HepG2 (cell line): ENCODE measurements around the gene CDK5R1. TPM values are rescaled to one million over a fixed set of nuclear protein-coding genes. Genes with fewer than 3 reads are reported as not detected.
A peak's percentile ranks its signal among the peaks of the same experiment; 100 is the strongest.

ENCODE experiments used
- GTF3A ChIP-seq: sonication (generic); formaldehyde crosslinking; conservative IDR thresholded peaks from 2 replicates; pipeline ENCODE4 v1.4.0; 2020; ENCODE audit warnings: mild to moderate bottlenecking, missing genetic modification reagents
- MBNL3 ChIP-seq: fragments of 250-450 bp; sonication (Bioruptor Pico); conservative IDR thresholded peaks from 2 replicates; pipeline ENCODE4 v1.8.0; 2022; ENCODE audit warnings: mild to moderate bottlenecking, inconsistent platforms
- NCOA5 ChIP-seq: sonication (generic); formaldehyde crosslinking; IDR thresholded peaks from 2 replicates; pipeline ENCODE4 v1.4.0; 2020; ENCODE audit warnings: missing genetic modification reagents
- NCOR1 ChIP-seq: fragments of 200-600 bp; sonication (generic); IDR thresholded peaks from 2 replicates; pipeline ENCODE4 v1.7.0; 2017; ENCODE audit warnings: antibody characterized with exemption, low read length, borderline replicate concordance
- PCBP2 ChIP-seq: fragments of 200-400 bp; formaldehyde crosslinking; optimal IDR thresholded peaks from 2 replicates; pipeline ENCODE3; 2018; ENCODE audit warnings: low read length, low read depth; ENCODE audit not compliant: poor library complexity, severe bottlenecking
- U2AF2 ChIP-seq: fragments of 200-400 bp; formaldehyde crosslinking; IDR thresholded peaks from 2 replicates; pipeline ENCODE4 v1.6.1; 2017; ENCODE audit warnings: low read depth, mild to moderate bottlenecking, low read length
- ZBTB38 ChIP-seq: sonication (generic); formaldehyde crosslinking; IDR thresholded peaks from 2 replicates; pipeline ENCODE4 v1.5.1; 2020; ENCODE audit warnings: mild to moderate bottlenecking, missing genetic modification reagents
- ZKSCAN8 ChIP-seq: IDR thresholded peaks from 2 replicates; pipeline ENCODE4 v1.6.1; 2016; ENCODE audit warnings: borderline replicate concordance, missing genetic modification reagents, missing compliant biosample characterization
- ZNF441 ChIP-seq: sonication (generic); formaldehyde crosslinking; IDR thresholded peaks from 2 replicates; pipeline ENCODE4 v1.7.0; 2021; ENCODE audit warnings: missing genetic modification reagents, borderline replicate concordance
- ZNF660 ChIP-seq: sonication (generic); formaldehyde crosslinking; IDR thresholded peaks from 2 replicates; pipeline ENCODE4 v1.5.1; 2020; ENCODE audit warnings: mild to moderate bottlenecking, low read depth, missing genetic modification reagents, borderline replicate concordance
- polyA plus RNA-seq, 8 experiments: library from polyadenylated mRNA; depleted of rRNA in 3 of 8; stranded (reverse) in 7 of 8; unstranded in 1 of 8; fragments of >200 nt; fragmentation: Illumina TruSeq in 4 of 8; extraction: Trizol in 4 of 8; gene quantifications; 2 replicates each; pipeline versions ENCODE4 v1.2.1 to v1.2.3, GENCODE V29; 2011 to 2016; ENCODE audit warnings: low read depth in 4 of 8, missing spikeins in 1 of 8, mixed read lengths in 1 of 8; ENCODE audit not compliant: insufficient read depth in 1 of 8
- total RNA-seq, 5 experiments: library from RNA; depleted of rRNA; stranded (reverse); fragments of >200 nt; fragmentation: Illumina TruSeq; extraction: Trizol; gene quantifications; 2 replicates each; pipeline ENCODE4 v1.2.3, GENCODE V29; 2016; ENCODE audit warnings: low read depth in 1 of 5
- TF ChIP-seq, protein P1 (sequence below): sonication (generic); formaldehyde crosslinking; IDR thresholded peaks from 2 replicates; pipeline ENCODE4 v1.5.0; 2020; ENCODE audit warnings: missing genetic modification reagents
- TF ChIP-seq, protein P2 (sequence below): sonication (generic); formaldehyde crosslinking; IDR thresholded peaks from 2 replicates; pipeline ENCODE4 v1.8.1; 2023; ENCODE audit warnings: mild to moderate bottlenecking, inconsistent platforms, moderate library complexity, missing genetic modification reagents, borderline replicate concordance
- TF ChIP-seq, protein P3 (sequence below): sonication (generic); formaldehyde crosslinking; IDR thresholded peaks from 2 replicates; pipeline ENCODE4 v1.4.0; 2020; ENCODE audit warnings: missing genetic modification reagents, borderline replicate concordance
- TF ChIP-seq, protein P4 (sequence below): sonication (generic); formaldehyde crosslinking; IDR thresholded peaks from 2 replicates; pipeline ENCODE4 v1.5.0; 2020; ENCODE audit warnings: mild to moderate bottlenecking, missing genetic modification reagents, borderline replicate concordance

CDK5R1 gene
- total and polyA plus RNA-seq, 2 of the 13 experiments (the other 11 are each of a cell fraction or from before 2014, with no cell fraction given), result 1.1 to 3.9 TPM

DNA sequence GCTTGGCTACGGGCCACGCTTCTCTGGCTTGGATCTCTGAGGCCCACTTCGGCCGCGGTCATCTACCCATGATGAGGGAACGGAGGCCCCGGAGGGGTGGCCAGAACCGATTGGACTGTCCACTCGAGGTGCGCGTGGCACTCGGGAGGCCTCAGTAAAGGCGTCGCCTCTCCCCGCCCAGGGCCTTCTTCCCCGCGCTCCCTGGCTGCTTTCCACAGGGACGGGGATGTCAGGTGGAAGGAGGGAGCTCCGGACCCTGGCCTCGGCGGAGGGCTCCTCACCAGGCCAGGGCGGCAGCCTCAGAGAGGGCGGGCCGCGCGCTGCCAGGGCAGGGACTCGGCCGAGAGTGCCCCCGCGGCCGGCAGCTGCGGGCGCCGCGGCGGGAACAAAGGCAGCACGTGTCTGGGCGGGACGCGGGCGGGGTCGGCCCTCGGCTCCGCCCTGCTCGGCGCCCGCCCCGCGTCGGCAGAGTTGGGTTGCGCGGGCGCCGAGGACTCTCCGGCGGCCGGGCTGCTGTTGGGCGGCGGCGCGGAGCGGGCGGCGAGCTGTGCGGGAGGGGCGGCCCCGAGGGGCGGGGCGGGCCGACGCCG, 587 bp upstream of the CDK5R1 start (continued):
- TF ChIP-seq ZBTB38, result peak; percentile 72; the same call in 1 of the 2 replicates
- no peak for TF ChIP-seq ZNF660
- TF ChIP-seq, protein P1, sequence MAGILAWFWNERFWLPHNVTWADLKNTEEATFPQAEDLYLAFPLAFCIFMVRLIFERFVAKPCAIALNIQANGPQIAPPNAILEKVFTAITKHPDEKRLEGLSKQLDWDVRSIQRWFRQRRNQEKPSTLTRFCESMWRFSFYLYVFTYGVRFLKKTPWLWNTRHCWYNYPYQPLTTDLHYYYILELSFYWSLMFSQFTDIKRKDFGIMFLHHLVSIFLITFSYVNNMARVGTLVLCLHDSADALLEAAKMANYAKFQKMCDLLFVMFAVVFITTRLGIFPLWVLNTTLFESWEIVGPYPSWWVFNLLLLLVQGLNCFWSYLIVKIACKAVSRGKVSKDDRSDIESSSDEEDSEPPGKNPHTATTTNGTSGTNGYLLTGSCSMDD (CRISPR knock-in tag), result no peak
- TF ChIP-seq GTF3A (CRISPR knock-in tag), result no peak
- TF ChIP-seq, protein P2, sequence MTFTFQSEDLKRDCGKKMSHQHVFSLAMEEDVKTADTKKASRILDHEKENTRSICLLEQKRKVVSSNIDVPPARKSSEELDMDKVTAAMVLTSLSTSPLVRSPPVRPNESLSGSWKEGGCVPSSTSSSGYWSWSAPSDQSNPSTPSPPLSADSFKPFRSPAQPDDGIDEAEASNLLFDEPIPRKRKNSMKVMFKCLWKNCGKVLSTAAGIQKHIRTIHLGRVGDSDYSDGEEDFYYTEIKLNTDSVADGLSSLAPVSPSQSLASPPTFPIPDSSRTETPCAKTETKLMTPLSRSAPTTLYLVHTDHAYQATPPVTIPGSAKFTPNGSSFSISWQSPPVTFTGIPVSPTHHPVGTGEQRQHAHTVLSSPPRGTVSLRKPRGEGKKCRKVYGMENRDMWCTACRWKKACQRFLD (CRISPR knock-in tag), result 0 out of 2 replicates have a peak, but pooled peaks have one; percentile 47
- TF ChIP-seq U2AF2, result no peak
- TF ChIP-seq, protein P3, sequence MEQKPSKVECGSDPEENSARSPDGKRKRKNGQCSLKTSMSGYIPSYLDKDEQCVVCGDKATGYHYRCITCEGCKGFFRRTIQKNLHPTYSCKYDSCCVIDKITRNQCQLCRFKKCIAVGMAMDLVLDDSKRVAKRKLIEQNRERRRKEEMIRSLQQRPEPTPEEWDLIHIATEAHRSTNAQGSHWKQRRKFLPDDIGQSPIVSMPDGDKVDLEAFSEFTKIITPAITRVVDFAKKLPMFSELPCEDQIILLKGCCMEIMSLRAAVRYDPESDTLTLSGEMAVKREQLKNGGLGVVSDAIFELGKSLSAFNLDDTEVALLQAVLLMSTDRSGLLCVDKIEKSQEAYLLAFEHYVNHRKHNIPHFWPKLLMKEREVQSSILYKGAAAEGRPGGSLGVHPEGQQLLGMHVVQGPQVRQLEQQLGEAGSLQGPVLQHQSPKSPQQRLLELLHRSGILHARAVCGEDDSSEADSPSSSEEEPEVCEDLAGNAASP, result no peak
- no peak for TF ChIP-seq ZKSCAN8 (CRISPR knock-in tag)
- TF ChIP-seq, protein P4, sequence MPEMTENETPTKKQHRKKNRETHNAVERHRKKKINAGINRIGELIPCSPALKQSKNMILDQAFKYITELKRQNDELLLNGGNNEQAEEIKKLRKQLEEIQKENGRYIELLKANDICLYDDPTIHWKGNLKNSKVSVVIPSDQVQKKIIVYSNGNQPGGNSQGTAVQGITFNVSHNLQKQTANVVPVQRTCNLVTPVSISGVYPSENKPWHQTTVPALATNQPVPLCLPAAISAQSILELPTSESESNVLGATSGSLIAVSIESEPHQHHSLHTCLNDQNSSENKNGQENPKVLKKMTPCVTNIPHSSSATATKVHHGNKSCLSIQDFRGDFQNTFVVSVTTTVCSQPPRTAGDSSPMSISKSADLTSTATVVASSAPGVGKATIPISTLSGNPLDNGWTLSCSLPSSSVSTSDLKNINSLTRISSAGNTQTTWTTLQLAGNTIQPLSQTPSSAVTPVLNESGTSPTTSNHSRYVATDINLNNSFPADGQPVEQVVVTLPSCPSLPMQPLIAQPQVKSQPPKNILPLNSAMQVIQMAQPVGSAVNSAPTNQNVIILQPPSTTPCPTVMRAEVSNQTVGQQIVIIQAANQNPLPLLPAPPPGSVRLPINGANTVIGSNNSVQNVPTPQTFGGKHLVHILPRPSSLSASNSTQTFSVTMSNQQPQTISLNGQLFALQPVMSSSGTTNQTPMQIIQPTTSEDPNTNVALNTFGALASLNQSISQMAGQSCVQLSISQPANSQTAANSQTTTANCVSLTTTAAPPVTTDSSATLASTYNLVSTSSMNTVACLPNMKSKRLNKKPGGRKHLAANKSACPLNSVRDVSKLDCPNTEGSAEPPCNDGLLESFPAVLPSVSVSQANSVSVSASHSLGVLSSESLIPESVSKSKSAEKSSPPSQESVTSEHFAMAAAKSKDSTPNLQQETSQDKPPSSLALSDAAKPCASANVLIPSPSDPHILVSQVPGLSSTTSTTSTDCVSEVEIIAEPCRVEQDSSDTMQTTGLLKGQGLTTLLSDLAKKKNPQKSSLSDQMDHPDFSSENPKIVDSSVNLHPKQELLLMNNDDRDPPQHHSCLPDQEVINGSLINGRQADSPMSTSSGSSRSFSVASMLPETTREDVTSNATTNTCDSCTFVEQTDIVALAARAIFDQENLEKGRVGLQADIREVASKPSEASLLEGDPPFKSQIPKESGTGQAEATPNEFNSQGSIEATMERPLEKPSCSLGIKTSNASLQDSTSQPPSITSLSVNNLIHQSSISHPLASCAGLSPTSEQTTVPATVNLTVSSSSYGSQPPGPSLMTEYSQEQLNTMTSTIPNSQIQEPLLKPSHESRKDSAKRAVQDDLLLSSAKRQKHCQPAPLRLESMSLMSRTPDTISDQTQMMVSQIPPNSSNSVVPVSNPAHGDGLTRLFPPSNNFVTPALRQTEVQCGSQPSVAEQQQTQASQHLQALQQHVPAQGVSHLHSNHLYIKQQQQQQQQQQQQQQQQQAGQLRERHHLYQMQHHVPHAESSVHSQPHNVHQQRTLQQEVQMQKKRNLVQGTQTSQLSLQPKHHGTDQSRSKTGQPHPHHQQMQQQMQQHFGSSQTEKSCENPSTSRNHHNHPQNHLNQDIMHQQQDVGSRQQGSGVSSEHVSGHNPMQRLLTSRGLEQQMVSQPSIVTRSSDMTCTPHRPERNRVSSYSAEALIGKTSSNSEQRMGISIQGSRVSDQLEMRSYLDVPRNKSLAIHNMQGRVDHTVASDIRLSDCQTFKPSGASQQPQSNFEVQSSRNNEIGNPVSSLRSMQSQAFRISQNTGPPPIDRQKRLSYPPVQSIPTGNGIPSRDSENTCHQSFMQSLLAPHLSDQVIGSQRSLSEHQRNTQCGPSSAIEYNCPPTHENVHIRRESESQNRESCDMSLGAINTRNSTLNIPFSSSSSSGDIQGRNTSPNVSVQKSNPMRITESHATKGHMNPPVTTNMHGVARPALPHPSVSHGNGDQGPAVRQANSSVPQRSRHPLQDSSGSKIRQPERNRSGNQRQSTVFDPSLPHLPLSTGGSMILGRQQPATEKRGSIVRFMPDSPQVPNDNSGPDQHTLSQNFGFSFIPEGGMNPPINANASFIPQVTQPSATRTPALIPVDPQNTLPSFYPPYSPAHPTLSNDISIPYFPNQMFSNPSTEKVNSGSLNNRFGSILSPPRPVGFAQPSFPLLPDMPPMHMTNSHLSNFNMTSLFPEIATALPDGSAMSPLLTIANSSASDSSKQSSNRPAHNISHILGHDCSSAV (CRISPR knock-in tag), result no peak
- TF ChIP-seq NCOA5 (CRISPR knock-in tag), result no peak
- TF ChIP-seq MBNL3 (CRISPR knock-in tag), result no peak
- TF ChIP-seq NCOR1, result no peak
- TF ChIP-seq PCBP2, result no peak
- 0 out of 2 replicates have a peak, but pooled peaks have one; percentile 36 for TF ChIP-seq ZNF441 (CRISPR knock-in tag)
